Measurements from ENCODE around the gene GLP1R.

Gene GLP1R

GRCh38 chr6:39048481-39049399 lies at the start of gene GLP1R:
Gene GLP1R, plus strand, starts transcription at chr6:39048781. Its CDS starts 60 bp downstream, at chr6:39048841.
- peaks cover 53% of the 10 kb centered on the region for H3K27me3 Mint-ChIP-seq
- H3K4me1 Mint-ChIP-seq (ENCODE audit: low read depth), result peaks cover 31% of the 10 kb centered on the region
- peak; percentile 54 for DNase-seq
- peak within 1 kb of the TSS; percentile 68 for H3K4me3 Mint-ChIP-seq
- no peak within 1 kb of the TSS for H3K27ac Mint-ChIP-seq
- H3K9me3 Mint-ChIP-seq, result no peaks in the 10 kb centered on the region
- no peaks in the 10 kb centered on the region for H3K36me3 Mint-ChIP-seq (ENCODE audit: low read depth)

- H3K4me3 Mint-ChIP-seq, result no peak overlapping the region
- H3K4me1 Mint-ChIP-seq (ENCODE audit: low read depth), result no peaks in the 10 kb centered on the region
- no peak overlapping the region for H3K27ac Mint-ChIP-seq
- H3K9me3 Mint-ChIP-seq, result no peaks in the 10 kb centered on the region
- DNase-seq, result no peak
- H3K27me3 Mint-ChIP-seq, result peaks cover 50% of the 10 kb centered on the region
- H3K36me3 Mint-ChIP-seq (ENCODE audit: low read depth), result no peaks in the 10 kb centered on the region
Measured at GRCh38 chr6:39003072-39003471, 45.5 kb upstream of the GLP1R start.

- Mint-ChIP-seq H3K27ac (no peak overlapping the region), H3K9me3 (no peaks in the 10 kb centered on the region), H3K4me1 (ENCODE audit: low read depth) (no peaks in the 10 kb centered on the region), H3K36me3 (ENCODE audit: low read depth) (no peaks in the 10 kb centered on the region), H3K4me3 (no peak overlapping the region), H3K27me3 (peaks cover 54% of the 10 kb centered on the region)
- DNase-seq, result no peak
Measured at GRCh38 chr6:39003492-39003891, 45.1 kb upstream of the GLP1R start.

GRCh38 chr6:39004801-39005200 lies 43.8 kb upstream of the GLP1R start:
- H3K27ac Mint-ChIP-seq, result no peak overlapping the region
- no peaks in the 10 kb centered on the region for H3K9me3 Mint-ChIP-seq
- H3K4me1 Mint-ChIP-seq (ENCODE audit: low read depth), result no peaks in the 10 kb centered on the region
- H3K4me3 Mint-ChIP-seq, result no peak overlapping the region
- no peaks in the 10 kb centered on the region for H3K36me3 Mint-ChIP-seq (ENCODE audit: low read depth)
- no peak for DNase-seq
- H3K27me3 Mint-ChIP-seq, result peaks cover 62% of the 10 kb centered on the region

GRCh38 chr6:39005774-39006173 lies 42.8 kb upstream of the GLP1R start:
- H3K4me3 Mint-ChIP-seq, result no peak overlapping the region
- H3K4me1 Mint-ChIP-seq (ENCODE audit: low read depth), result no peaks in the 10 kb centered on the region
- no peak for DNase-seq
- peaks cover 55% of the 10 kb centered on the region for H3K27me3 Mint-ChIP-seq
- no peaks in the 10 kb centered on the region for H3K36me3 Mint-ChIP-seq (ENCODE audit: low read depth)
- H3K27ac Mint-ChIP-seq, result no peak overlapping the region
- H3K9me3 Mint-ChIP-seq, result no peaks in the 10 kb centered on the region

GRCh38 chr6:39007575-39007974 lies 41.0 kb upstream of the GLP1R start:
- Mint-ChIP-seq H3K9me3 (no peaks in the 10 kb centered on the region), H3K27me3 (peaks cover 61% of the 10 kb centered on the region), H3K4me1 (ENCODE audit: low read depth) (no peaks in the 10 kb centered on the region), H3K27ac (no peak overlapping the region), H3K4me3 (no peak overlapping the region), H3K36me3 (ENCODE audit: low read depth) (no peaks in the 10 kb centered on the region)
- no peak for DNase-seq

- Mint-ChIP-seq H3K4me3 (no peak overlapping the region), H3K27ac (no peak overlapping the region), H3K36me3 (ENCODE audit: low read depth) (no peaks in the 10 kb centered on the region), H3K27me3 (peaks cover 66% of the 10 kb centered on the region), H3K4me1 (ENCODE audit: low read depth) (no peaks in the 10 kb centered on the region), H3K9me3 (no peaks in the 10 kb centered on the region)
- no peak for DNase-seq
Measured at GRCh38 chr6:39008737-39009136, 39.8 kb upstream of the GLP1R start.

- H3K4me1 Mint-ChIP-seq (ENCODE audit: low read depth), result no peaks in the 10 kb centered on the region
- H3K27ac Mint-ChIP-seq, result no peak overlapping the region
- H3K9me3 Mint-ChIP-seq, result no peaks in the 10 kb centered on the region
- no peak for DNase-seq
- peaks cover 67% of the 10 kb centered on the region for H3K27me3 Mint-ChIP-seq
- no peak overlapping the region for H3K4me3 Mint-ChIP-seq
- no peaks in the 10 kb centered on the region for H3K36me3 Mint-ChIP-seq (ENCODE audit: low read depth)
Measured at GRCh38 chr6:39009476-39009875, 39.1 kb upstream of the GLP1R start.

- Mint-ChIP-seq H3K4me1 (ENCODE audit: low read depth) (no peaks in the 10 kb centered on the region), H3K4me3 (no peak overlapping the region), H3K36me3 (ENCODE audit: low read depth) (no peaks in the 10 kb centered on the region)
Measured at GRCh38 chr6:39016839-39017546, 31.6 kb upstream of the GLP1R start.

GRCh38 chr6:39017547-39017880 lies 31.1 kb upstream of the GLP1R start:
- peaks cover 21% of the 10 kb centered on the region for H3K27me3 Mint-ChIP-seq
- no peaks in the 10 kb centered on the region for H3K9me3 Mint-ChIP-seq
- no peak overlapping the region for H3K27ac Mint-ChIP-seq
- no peaks in the 10 kb centered on the region for H3K4me1 Mint-ChIP-seq (ENCODE audit: low read depth)
- no peak for DNase-seq
- no peak overlapping the region for H3K4me3 Mint-ChIP-seq
- H3K36me3 Mint-ChIP-seq (ENCODE audit: low read depth), result no peaks in the 10 kb centered on the region

More at GRCh38 chr6:39016839-39017546, 31.6 kb upstream of the GLP1R start:
- H3K27ac Mint-ChIP-seq, result no peak overlapping the region
- H3K9me3 Mint-ChIP-seq, result no peaks in the 10 kb centered on the region
- peaks cover 27% of the 10 kb centered on the region for H3K27me3 Mint-ChIP-seq
- no peak for DNase-seq

GRCh38 chr6:39018103-39018502 lies 30.5 kb upstream of the GLP1R start:
- no peak overlapping the region for H3K4me3 Mint-ChIP-seq

GRCh38 chr6:39020136-39020535 lies 28.4 kb upstream of the GLP1R start:
- no peaks in the 10 kb centered on the region for H3K36me3 Mint-ChIP-seq (ENCODE audit: low read depth)
- no peaks in the 10 kb centered on the region for H3K9me3 Mint-ChIP-seq
- H3K27me3 Mint-ChIP-seq, result peaks cover 15% of the 10 kb centered on the region
- no peak overlapping the region for H3K27ac Mint-ChIP-seq
- H3K4me3 Mint-ChIP-seq, result no peak overlapping the region
- H3K4me1 Mint-ChIP-seq (ENCODE audit: low read depth), result no peaks in the 10 kb centered on the region
- DNase-seq, result no peak

More at GRCh38 chr6:39018103-39018502, 30.5 kb upstream of the GLP1R start:
- Mint-ChIP-seq H3K27ac (no peak overlapping the region), H3K27me3 (peaks cover 19% of the 10 kb centered on the region), H3K36me3 (ENCODE audit: low read depth) (no peaks in the 10 kb centered on the region), H3K9me3 (no peaks in the 10 kb centered on the region), H3K4me1 (ENCODE audit: low read depth) (no peaks in the 10 kb centered on the region)
- no peak for DNase-seq

- no peak for DNase-seq
- no peaks in the 10 kb centered on the region for H3K4me1 Mint-ChIP-seq (ENCODE audit: low read depth)
- H3K9me3 Mint-ChIP-seq, result no peaks in the 10 kb centered on the region
- H3K27ac Mint-ChIP-seq, result no peak overlapping the region
- no peaks in the 10 kb centered on the region for H3K36me3 Mint-ChIP-seq (ENCODE audit: low read depth)
- H3K27me3 Mint-ChIP-seq, result peaks cover 11% of the 10 kb centered on the region
- H3K4me3 Mint-ChIP-seq, result no peak overlapping the region
Measured at GRCh38 chr6:39021041-39021440, 27.5 kb upstream of the GLP1R start.

- no peaks in the 10 kb centered on the region for H3K9me3 Mint-ChIP-seq
- H3K4me1 Mint-ChIP-seq (ENCODE audit: low read depth), result no peaks in the 10 kb centered on the region
- no peak for DNase-seq
- no peak overlapping the region for H3K4me3 Mint-ChIP-seq
- no peak overlapping the region for H3K27ac Mint-ChIP-seq
- H3K27me3 Mint-ChIP-seq, result peaks cover 17% of the 10 kb centered on the region
- H3K36me3 Mint-ChIP-seq (ENCODE audit: low read depth), result no peaks in the 10 kb centered on the region
Measured at GRCh38 chr6:39021779-39022178, 26.8 kb upstream of the GLP1R start.

GRCh38 chr6:39026175-39026574 lies 22.4 kb upstream of the GLP1R start:
- H3K36me3 Mint-ChIP-seq (ENCODE audit: low read depth), result no peaks in the 10 kb centered on the region
- no peaks in the 10 kb centered on the region for H3K4me1 Mint-ChIP-seq (ENCODE audit: low read depth)
- H3K27me3 Mint-ChIP-seq, result peaks cover 40% of the 10 kb centered on the region
- H3K27ac Mint-ChIP-seq, result no peak overlapping the region
- H3K4me3 Mint-ChIP-seq, result no peak overlapping the region
- no peak for DNase-seq
- H3K9me3 Mint-ChIP-seq, result no peaks in the 10 kb centered on the region

Measured in activated T-cell treated with anti-CD3 and anti-CD28 coated beads, Interleukin-2, amount 50 U/mL, for 24 hours (primary cell).